K562 (cell line): ENCODE measurements around the gene SLC43A1. TPM values are rescaled to one million over a fixed set of nuclear protein-coding genes. Genes with fewer than 3 reads are reported as not detected.

ENCODE experiments used
- HNRNPUL1 ChIP-seq: fragments of 200-400 bp; formaldehyde crosslinking; IDR thresholded peaks from 2 replicates; pipeline ENCODE4 v1.6.1; 2017; ENCODE audit warnings: low read length
- NCOA2 ChIP-seq, 2 experiments: fragments of 450-650 bp; IDR thresholded peaks; 2 replicates each; pipeline ENCODE4 v1.6.1; 2018; ENCODE audit warnings: mild to moderate bottlenecking in 2 of 2, moderate library complexity in 1 of 2; ENCODE audit not compliant: partially characterized antibody in 2 of 2
- NCOA4 ChIP-seq: fragments of 450-650 bp; IDR thresholded peaks from 2 replicates; pipeline ENCODE4 v1.6.1; 2018; ENCODE audit warnings: mild to moderate bottlenecking; ENCODE audit not compliant: partially characterized antibody
- NR2C2 ChIP-seq, 2 experiments: fragments of 200-800 bp in 1 of 2; sonication (Bioruptor generic) in 1 of 2; sonication (generic) in 1 of 2; formaldehyde crosslinking in 1 of 2; IDR thresholded peaks; 2 replicates each; pipeline versions ENCODE4 v1.6.1 to v1.8.0; 2016 to 2022; ENCODE audit warnings: mild to moderate bottlenecking in 1 of 2, missing compliant biosample characterization in 1 of 2, missing genetic modification characterization in 1 of 2, missing genetic modification reagents in 1 of 2
- SRSF9 ChIP-seq: fragments of 200-400 bp; formaldehyde crosslinking; IDR thresholded peaks from 2 replicates; pipeline ENCODE4 v1.6.1; 2017; ENCODE audit warnings: low read depth, low read length, borderline replicate concordance
- ZBTB7A ChIP-seq: IDR thresholded peaks from 2 replicates; pipeline ENCODE4 v1.6.1; 2011; ENCODE audit warnings: low read depth, mild to moderate bottlenecking, low read length, moderate library complexity, borderline replicate concordance; ENCODE audit not compliant: control insufficient read depth
- ZNF134 ChIP-seq: fragments of 250-450 bp; sonication (Bioruptor Pico); conservative IDR thresholded peaks from 2 replicates; pipeline ENCODE4 v1.4.0; 2020
- ZNF263 ChIP-seq: sonication (generic); formaldehyde crosslinking; IDR thresholded peaks from 2 replicates; pipeline ENCODE4 v1.8.0; 2022; ENCODE audit warnings: mild to moderate bottlenecking, missing genetic modification reagents, borderline replicate concordance
- ZNF436 ChIP-seq: fragments of 250-450, 450-650 bp; sonication (Bioruptor Pico); formaldehyde crosslinking; IDR thresholded peaks from 2 replicates; pipeline ENCODE4 v1.7.0; 2020; ENCODE audit warnings: mild to moderate bottlenecking
- polyA plus RNA-seq, 8 experiments: library from polyadenylated mRNA; depleted of rRNA in 4 of 8; stranded (reverse) in 5 of 8; unstranded in 3 of 8; fragments of >200 nt; fragmentation: Nextera tagmentation in 2 of 8; fragmentation: Illumina TruSeq in 1 of 8; extraction: Ambion mirVana in 2 of 8; extraction: Trizol in 1 of 8; gene quantifications; 2 replicates each; pipeline versions ENCODE4 v1.2.1 to v1.2.3, GENCODE V29; 2011 to 2014; ENCODE audit warnings: inconsistent platforms in 1 of 8, missing spikeins in 1 of 8
- total RNA-seq, 7 experiments: library from RNA; depleted of rRNA in 6 of 7; stranded (reverse); fragments of >200 nt in 6 of 7; fragmentation: Illumina TruSeq in 2 of 7; extraction: Trizol in 2 of 7; gene quantifications; 2 replicates each; pipeline versions ENCODE4 v1.2.1 to v1.2.3, GENCODE V29; 2011 to 2021; ENCODE audit warnings: low replicate concordance in 1 of 7
- TF ChIP-seq, protein P1 (sequence below): sonication (generic); formaldehyde crosslinking; IDR thresholded peaks from 2 replicates; pipeline ENCODE4 v1.8.0; 2022; ENCODE audit warnings: mild to moderate bottlenecking, missing genetic modification reagents
- TF ChIP-seq, protein P2 (sequence below): sonication (generic); formaldehyde crosslinking; IDR thresholded peaks from 2 replicates; pipeline ENCODE4 v1.8.0; 2023; ENCODE audit warnings: mild to moderate bottlenecking, missing genetic modification reagents
- TF ChIP-seq, protein P3 (sequence below), 3 experiments: fragments of 200-800 bp in 1 of 3; fragments of 250-450 bp in 1 of 3; fragments of 450-650 bp in 1 of 3; sonication (Bioruptor Pico) in 1 of 3; sonication (Bioruptor generic) in 1 of 3; formaldehyde crosslinking in 1 of 3; IDR thresholded peaks; 2 replicates each; pipeline versions ENCODE4 v1.6.1 to v1.8.0; 2016 to 2022; ENCODE audit warnings: mild to moderate bottlenecking in 2 of 3, missing genetic modification characterization in 2 of 3, missing compliant biosample characterization in 1 of 3, moderate library complexity in 1 of 3

SLC43A1 gene
- total and polyA plus RNA-seq, 9 of the 15 experiments (the other 6 are each of a cell fraction or from before 2014, with no cell fraction given) = 2.6 to 41.8 (median 24.6) TPM

DNA sequence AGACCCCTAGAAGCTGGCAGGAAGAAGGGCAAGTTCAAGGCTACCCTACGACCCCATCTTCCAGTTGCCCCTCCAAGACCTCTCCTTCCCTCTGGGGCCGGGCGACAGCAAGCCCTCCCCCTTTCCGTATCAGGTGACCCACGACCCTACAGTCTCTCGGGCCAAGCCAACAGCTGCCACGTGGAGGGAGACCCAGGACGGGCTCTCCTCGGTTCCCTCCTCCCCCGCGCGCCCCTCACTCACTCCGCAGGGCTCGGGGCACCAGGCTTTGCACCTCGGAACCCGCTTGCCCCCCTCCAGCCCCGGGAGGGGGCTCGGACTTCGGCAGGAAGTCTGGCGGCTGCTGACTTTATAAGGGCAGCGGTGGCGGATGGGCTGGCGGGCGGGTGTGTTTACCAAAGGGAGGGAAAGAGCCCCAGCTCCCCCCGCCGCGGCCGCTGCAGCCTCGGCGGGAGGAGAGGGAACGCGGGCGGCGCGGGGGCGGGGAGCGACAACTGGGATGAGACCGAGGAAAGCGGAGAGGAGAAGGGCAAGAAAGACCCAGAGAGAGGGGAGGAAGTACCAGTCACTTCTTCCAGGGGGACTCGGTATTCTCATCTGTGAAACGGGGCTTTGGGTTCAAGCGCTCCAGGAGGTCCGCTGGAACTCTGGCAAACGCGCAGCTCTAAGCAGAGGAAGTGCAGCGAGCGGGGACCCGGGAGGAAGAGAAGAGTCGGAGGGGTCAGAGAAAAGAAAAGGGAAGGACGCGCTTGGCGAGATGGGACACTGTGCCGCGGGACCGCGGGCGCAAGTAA lies 767 bp downstream of the SLC43A1 start (continued):
- no peak for TF ChIP-seq HNRNPUL1
- TF ChIP-seq ZNF263 (CRISPR knock-in tag) = no peak
- TF ChIP-seq ZBTB7A = peak; percentile 76
- no peak for TF ChIP-seq NCOA2 (IDR thresholded peaks at IDR 0.05; ENCODE audit: partially characterized antibody in 2 of 2)
- TF ChIP-seq, protein P1, sequence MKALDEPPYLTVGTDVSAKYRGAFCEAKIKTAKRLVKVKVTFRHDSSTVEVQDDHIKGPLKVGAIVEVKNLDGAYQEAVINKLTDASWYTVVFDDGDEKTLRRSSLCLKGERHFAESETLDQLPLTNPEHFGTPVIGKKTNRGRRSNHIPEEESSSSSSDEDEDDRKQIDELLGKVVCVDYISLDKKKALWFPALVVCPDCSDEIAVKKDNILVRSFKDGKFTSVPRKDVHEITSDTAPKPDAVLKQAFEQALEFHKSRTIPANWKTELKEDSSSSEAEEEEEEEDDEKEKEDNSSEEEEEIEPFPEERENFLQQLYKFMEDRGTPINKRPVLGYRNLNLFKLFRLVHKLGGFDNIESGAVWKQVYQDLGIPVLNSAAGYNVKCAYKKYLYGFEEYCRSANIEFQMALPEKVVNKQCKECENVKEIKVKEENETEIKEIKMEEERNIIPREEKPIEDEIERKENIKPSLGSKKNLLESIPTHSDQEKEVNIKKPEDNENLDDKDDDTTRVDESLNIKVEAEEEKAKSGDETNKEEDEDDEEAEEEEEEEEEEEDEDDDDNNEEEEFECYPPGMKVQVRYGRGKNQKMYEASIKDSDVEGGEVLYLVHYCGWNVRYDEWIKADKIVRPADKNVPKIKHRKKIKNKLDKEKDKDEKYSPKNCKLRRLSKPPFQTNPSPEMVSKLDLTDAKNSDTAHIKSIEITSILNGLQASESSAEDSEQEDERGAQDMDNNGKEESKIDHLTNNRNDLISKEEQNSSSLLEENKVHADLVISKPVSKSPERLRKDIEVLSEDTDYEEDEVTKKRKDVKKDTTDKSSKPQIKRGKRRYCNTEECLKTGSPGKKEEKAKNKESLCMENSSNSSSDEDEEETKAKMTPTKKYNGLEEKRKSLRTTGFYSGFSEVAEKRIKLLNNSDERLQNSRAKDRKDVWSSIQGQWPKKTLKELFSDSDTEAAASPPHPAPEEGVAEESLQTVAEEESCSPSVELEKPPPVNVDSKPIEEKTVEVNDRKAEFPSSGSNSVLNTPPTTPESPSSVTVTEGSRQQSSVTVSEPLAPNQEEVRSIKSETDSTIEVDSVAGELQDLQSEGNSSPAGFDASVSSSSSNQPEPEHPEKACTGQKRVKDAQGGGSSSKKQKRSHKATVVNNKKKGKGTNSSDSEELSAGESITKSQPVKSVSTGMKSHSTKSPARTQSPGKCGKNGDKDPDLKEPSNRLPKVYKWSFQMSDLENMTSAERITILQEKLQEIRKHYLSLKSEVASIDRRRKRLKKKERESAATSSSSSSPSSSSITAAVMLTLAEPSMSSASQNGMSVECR (CRISPR knock-in tag) = peak; percentile 31
- TF ChIP-seq, protein P2, sequence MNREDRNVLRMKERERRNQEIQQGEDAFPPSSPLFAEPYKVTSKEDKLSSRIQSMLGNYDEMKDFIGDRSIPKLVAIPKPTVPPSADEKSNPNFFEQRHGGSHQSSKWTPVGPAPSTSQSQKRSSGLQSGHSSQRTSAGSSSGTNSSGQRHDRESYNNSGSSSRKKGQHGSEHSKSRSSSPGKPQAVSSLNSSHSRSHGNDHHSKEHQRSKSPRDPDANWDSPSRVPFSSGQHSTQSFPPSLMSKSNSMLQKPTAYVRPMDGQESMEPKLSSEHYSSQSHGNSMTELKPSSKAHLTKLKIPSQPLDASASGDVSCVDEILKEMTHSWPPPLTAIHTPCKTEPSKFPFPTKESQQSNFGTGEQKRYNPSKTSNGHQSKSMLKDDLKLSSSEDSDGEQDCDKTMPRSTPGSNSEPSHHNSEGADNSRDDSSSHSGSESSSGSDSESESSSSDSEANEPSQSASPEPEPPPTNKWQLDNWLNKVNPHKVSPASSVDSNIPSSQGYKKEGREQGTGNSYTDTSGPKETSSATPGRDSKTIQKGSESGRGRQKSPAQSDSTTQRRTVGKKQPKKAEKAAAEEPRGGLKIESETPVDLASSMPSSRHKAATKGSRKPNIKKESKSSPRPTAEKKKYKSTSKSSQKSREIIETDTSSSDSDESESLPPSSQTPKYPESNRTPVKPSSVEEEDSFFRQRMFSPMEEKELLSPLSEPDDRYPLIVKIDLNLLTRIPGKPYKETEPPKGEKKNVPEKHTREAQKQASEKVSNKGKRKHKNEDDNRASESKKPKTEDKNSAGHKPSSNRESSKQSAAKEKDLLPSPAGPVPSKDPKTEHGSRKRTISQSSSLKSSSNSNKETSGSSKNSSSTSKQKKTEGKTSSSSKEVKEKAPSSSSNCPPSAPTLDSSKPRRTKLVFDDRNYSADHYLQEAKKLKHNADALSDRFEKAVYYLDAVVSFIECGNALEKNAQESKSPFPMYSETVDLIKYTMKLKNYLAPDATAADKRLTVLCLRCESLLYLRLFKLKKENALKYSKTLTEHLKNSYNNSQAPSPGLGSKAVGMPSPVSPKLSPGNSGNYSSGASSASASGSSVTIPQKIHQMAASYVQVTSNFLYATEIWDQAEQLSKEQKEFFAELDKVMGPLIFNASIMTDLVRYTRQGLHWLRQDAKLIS (CRISPR knock-in tag) = no peak; the same call in 1 of the 2 replicates
- no peak for TF ChIP-seq ZNF436 (CRISPR knock-in tag)
- TF ChIP-seq, protein P3, sequence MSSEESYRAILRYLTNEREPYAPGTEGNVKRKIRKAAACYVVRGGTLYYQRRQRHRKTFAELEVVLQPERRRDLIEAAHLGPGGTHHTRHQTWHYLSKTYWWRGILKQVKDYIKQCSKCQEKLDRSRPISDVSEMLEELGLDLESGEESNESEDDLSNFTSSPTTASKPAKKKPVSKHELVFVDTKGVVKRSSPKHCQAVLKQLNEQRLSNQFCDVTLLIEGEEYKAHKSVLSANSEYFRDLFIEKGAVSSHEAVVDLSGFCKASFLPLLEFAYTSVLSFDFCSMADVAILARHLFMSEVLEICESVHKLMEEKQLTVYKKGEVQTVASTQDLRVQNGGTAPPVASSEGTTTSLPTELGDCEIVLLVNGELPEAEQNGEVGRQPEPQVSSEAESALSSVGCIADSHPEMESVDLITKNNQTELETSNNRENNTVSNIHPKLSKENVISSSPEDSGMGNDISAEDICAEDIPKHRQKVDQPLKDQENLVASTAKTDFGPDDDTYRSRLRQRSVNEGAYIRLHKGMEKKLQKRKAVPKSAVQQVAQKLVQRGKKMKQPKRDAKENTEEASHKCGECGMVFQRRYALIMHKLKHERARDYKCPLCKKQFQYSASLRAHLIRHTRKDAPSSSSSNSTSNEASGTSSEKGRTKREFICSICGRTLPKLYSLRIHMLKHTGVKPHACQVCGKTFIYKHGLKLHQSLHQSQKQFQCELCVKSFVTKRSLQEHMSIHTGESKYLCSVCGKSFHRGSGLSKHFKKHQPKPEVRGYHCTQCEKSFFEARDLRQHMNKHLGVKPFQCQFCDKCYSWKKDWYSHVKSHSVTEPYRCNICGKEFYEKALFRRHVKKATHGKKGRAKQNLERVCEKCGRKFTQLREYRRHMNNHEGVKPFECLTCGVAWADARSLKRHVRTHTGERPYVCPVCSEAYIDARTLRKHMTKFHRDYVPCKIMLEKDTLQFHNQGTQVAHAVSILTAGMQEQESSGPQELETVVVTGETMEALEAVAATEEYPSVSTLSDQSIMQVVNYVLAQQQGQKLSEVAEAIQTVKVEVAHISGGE (CRISPR knock-in tag; IDR thresholded peaks at IDR 0.05) = peak in 1 of 3 experiments; percentile 49; a peak in 1 of 6 replicates
- no peak for TF ChIP-seq NCOA4
- TF ChIP-seq ZNF134 (CRISPR knock-in tag) = no peak
- TF ChIP-seq NR2C2 (CRISPR knock-in tag; IDR thresholded peaks at IDR 0.05) = no peak
- TF ChIP-seq NR2C2 (tag; IDR thresholded peaks at IDR 0.05) = no peak
- TF ChIP-seq SRSF9 = no peak
